ENCODE data around the gene JMJD6.
A peak's percentile ranks its signal among the peaks of the same experiment; 100 is the strongest.

Gene JMJD6

GRCh38 chr17:76689859-76690258, 36.5 kb downstream of the JMJD6 start:
- no peak for TF ChIP-seq CTCF (IDR thresholded peaks at IDR 0.05; ENCODE audit: poor library complexity, severe bottlenecking)
- Histone ChIP-seq H3K36me3 (ENCODE audit: low read depth) (peaks cover 6% of the 10 kb centered on the region; the same call in 1 of the 2 replicates), H3K9me3 (ENCODE audit: severe bottlenecking) (no peaks in the 10 kb centered on the region), H3K27me3 (ENCODE audit: insufficient read depth, poor library complexity, severe bottlenecking) (no peaks in the 10 kb centered on the region), H3K4me1 (ENCODE audit: insufficient read depth, poor library complexity, severe bottlenecking) (peaks cover 14% of the 10 kb centered on the region), H3K4me3 (ENCODE audit: severe bottlenecking) (no peak overlapping the region), H3K27ac (ENCODE audit: poor library complexity, severe bottlenecking) (no peak overlapping the region)
- ATAC-seq (ENCODE audit: low read depth) (no peak), DNase-seq (ENCODE audit: low spot score) (no peak)

GRCh38 chr17:76688165-76688622, 38.2 kb downstream of the JMJD6 start:
- no peak for TF ChIP-seq CTCF (IDR thresholded peaks at IDR 0.05; ENCODE audit: poor library complexity, severe bottlenecking)
- Histone ChIP-seq H3K36me3 (ENCODE audit: low read depth) (peaks cover 7% of the 10 kb centered on the region), H3K27me3 (ENCODE audit: insufficient read depth, poor library complexity, severe bottlenecking) (no peaks in the 10 kb centered on the region), H3K27ac (ENCODE audit: poor library complexity, severe bottlenecking) (peak overlapping the region; percentile 45), H3K4me3 (ENCODE audit: severe bottlenecking) (no peak overlapping the region), H3K9me3 (ENCODE audit: severe bottlenecking) (no peaks in the 10 kb centered on the region), H3K4me1 (ENCODE audit: insufficient read depth, poor library complexity, severe bottlenecking) (peaks cover 14% of the 10 kb centered on the region)
- DNase-seq (ENCODE audit: low spot score), result no peak
- ATAC-seq (ENCODE audit: low read depth), result no peak; the same call in 2 of the 3 replicates

- no peak for ATAC-seq (ENCODE audit: low read depth)
- Histone ChIP-seq H3K27me3 (ENCODE audit: insufficient read depth, poor library complexity, severe bottlenecking) (no peaks in the 10 kb centered on the region), H3K4me1 (ENCODE audit: insufficient read depth, poor library complexity, severe bottlenecking) (peaks cover 14% of the 10 kb centered on the region), H3K9me3 (ENCODE audit: severe bottlenecking) (no peaks in the 10 kb centered on the region), H3K27ac (ENCODE audit: poor library complexity, severe bottlenecking) (peak overlapping the region; percentile 45), H3K4me3 (ENCODE audit: severe bottlenecking) (no peak overlapping the region), H3K36me3 (ENCODE audit: low read depth) (peaks cover 11% of the 10 kb centered on the region)
- TF ChIP-seq CTCF (IDR thresholded peaks at IDR 0.05; ENCODE audit: poor library complexity, severe bottlenecking), result no peak
- DNase-seq (ENCODE audit: low spot score), result no peak
Measured at GRCh38 chr17:76687298-76688164, 38.9 kb downstream of the JMJD6 start.

- TF ChIP-seq CTCF (IDR thresholded peaks at IDR 0.05; ENCODE audit: poor library complexity, severe bottlenecking), result no peak
- no peak for ATAC-seq (ENCODE audit: low read depth)
- Histone ChIP-seq H3K36me3 (ENCODE audit: low read depth) (peaks cover 12% of the 10 kb centered on the region), H3K27me3 (ENCODE audit: insufficient read depth, poor library complexity, severe bottlenecking) (no peaks in the 10 kb centered on the region), H3K4me3 (ENCODE audit: severe bottlenecking) (no peak overlapping the region), H3K9me3 (ENCODE audit: severe bottlenecking) (no peaks in the 10 kb centered on the region), H3K27ac (ENCODE audit: poor library complexity, severe bottlenecking) (no peak overlapping the region), H3K4me1 (ENCODE audit: insufficient read depth, poor library complexity, severe bottlenecking) (peaks cover 14% of the 10 kb centered on the region)
- DNase-seq (ENCODE audit: low spot score), result no peak
Measured at GRCh38 chr17:76686538-76687297, 39.7 kb downstream of the JMJD6 start.

Measured in RWPE2 (cell line).